Left ventricle myocardium superior (tissue), 1 donor: ENCODE data around the gene SAMD11. TPM values are rescaled to one million over a fixed set of nuclear protein-coding genes. Genes with fewer than 3 reads are reported as not detected.
"Not testable (repeated sequence)": the region's sequence is repeated elsewhere in the genome, so short reads cannot be mapped to it uniquely, and the experiment has no call there.

Experiments
- ATAC-seq: fragments of 200-7000 bp; cut with Tn5 transposase; one replicate; pipeline ENCODE4 v1.9.1; 2020; ENCODE audit warnings: mild to moderate bottlenecking, moderate library complexity
- DNase-seq: peaks from one replicate; pipeline ENCODE4 v3.0.0-alpha.2; 2020
- intact Hi-C: fragments of 100-400 bp; cut with micrococcal nuclease; formaldehyde crosslinking; loops from one replicate; pipeline ENCODE4 v1.11.0; 2022
- total RNA-seq: library from RNA; stranded (reverse); fragmentation: NEBNext Ultra II Directional; extraction: Animal tissue kit (Norgen Biotek cat#: 25700); gene quantifications from one replicate; pipeline ENCODE4 v1.2.1, GENCODE V29; 2021
- donor health status: DM: no; HTN: yes; CAD: no; lungs with severe emphysema.

The SAMD11 gene
- total RNA-seq, 1 donor from 2014 or later, result 2.1 TPM

- DNase-seq (no peak), ATAC-seq (no peak)
- intact Hi-C loops, result no loop called here
These were observed 45.6 kb downstream of the SAMD11 start for GRCh38 chr1:969260-969855.

GRCh38 chr1:970242-970972, 46.7 kb downstream of the SAMD11 start:
- DNase-seq (peak; percentile 31), ATAC-seq (no peak)
- intact Hi-C loops, result no loop called here

- DNase-seq (no peak), ATAC-seq (no peak)
- intact Hi-C loops, result no loop called here
These were observed 47.4 kb downstream of the SAMD11 start for GRCh38 chr1:970973-971730.

- DNase-seq, result peak; percentile 33
- intact Hi-C loops, result no loop called here
- no peak for ATAC-seq
These were observed 48.2 kb downstream of the SAMD11 start for GRCh38 chr1:971751-972506.

- ATAC-seq (peak; percentile 20), DNase-seq (peak; percentile 59)
- intact Hi-C loops, result no loop called here
These were observed 49.2 kb downstream of the SAMD11 start for GRCh38 chr1:972726-973458.

- intact Hi-C loops, result no loop called here
- ATAC-seq (peak; percentile 15), DNase-seq (peak; percentile 54)
These were observed 50.0 kb downstream of the SAMD11 start for GRCh38 chr1:973459-974292.

GRCh38 chr1:974293-974640, 50.5 kb downstream of the SAMD11 start:
- ATAC-seq (peak; percentile 2), DNase-seq (peak; percentile 37)
- intact Hi-C loops, result no loop called here

GRCh38 chr1:974687-975328, 51.1 kb downstream of the SAMD11 start:
- intact Hi-C loops, result no loop called here
- DNase-seq (peak; percentile 41), ATAC-seq (peak; percentile 4)

- ATAC-seq (no peak), DNase-seq (peak; percentile 31)
- intact Hi-C loops, result no loop called here
These were observed 51.6 kb downstream of the SAMD11 start for GRCh38 chr1:975365-975764.

GRCh38 chr1:975896-976683, 52.4 kb downstream of the SAMD11 start:
- intact Hi-C loops, result no loop called here
- DNase-seq (peak; percentile 74), ATAC-seq (peak; percentile 1)

- ATAC-seq, intact Hi-C loops: not testable (repeated sequence)
- DNase-seq, result peak; percentile 70
These were observed 53.1 kb downstream of the SAMD11 start for GRCh38 chr1:976791-977190.

GRCh38 chr1:978069-978834, 54.5 kb downstream of the SAMD11 start:
- ATAC-seq (no peak), DNase-seq (peak; percentile 79)
- intact Hi-C loops, result no loop called here

- intact Hi-C loops, result no loop called here
- DNase-seq (peak; percentile 44), ATAC-seq (no peak)
These were observed 55.4 kb downstream of the SAMD11 start for GRCh38 chr1:978835-979743.

- ATAC-seq (no peak), DNase-seq (no peak)
- intact Hi-C loops, result no loop called here
These were observed 56.0 kb downstream of the SAMD11 start for GRCh38 chr1:979744-980072.

GRCh38 chr1:980137-980571, 56.4 kb downstream of the SAMD11 start:
- DNase-seq, result peak; percentile 52
- intact Hi-C loops, result no loop called here

More at GRCh38 chr1:980137-980571, 56.4 kb downstream of the SAMD11 start:
- peak; percentile 1 for ATAC-seq
